CD4-positive, alpha-beta T cell (primary cell): ENCODE data around the gene PRPS2. TPM values are rescaled to one million over a fixed set of nuclear protein-coding genes. Genes with fewer than 3 reads are reported as not detected.

Source experiments
- ATAC-seq: fragments of 200-7000 bp; cut with Tn5 transposase; one replicate; pipeline ENCODE4 v1.10.0; 2022; ENCODE audit warnings: mild to moderate bottlenecking; ENCODE audit not compliant: poor library complexity
- CTCF ChIA-PET: fragments of 350-600 bp; sonication (Branson Sonifier 250); formaldehyde crosslinking; loops from one replicate; lab custom pipeline; 2021; ENCODE audit warnings: antibody characterized with exemption, inconsistent platforms; lab: Charles Lee
- POLR2A ChIA-PET: fragments of 350-600 bp; sonication (Branson Sonifier 250); formaldehyde crosslinking; loops from one replicate; lab custom pipeline; 2021; ENCODE audit warnings: antibody characterized with exemption, inconsistent platforms; lab: Charles Lee
- DNase-seq, 14 experiments: peaks; one replicate each; pipeline ENCODE4 v3.0.0-alpha.2; 2013 to 2020; ENCODE audit warnings: mixed read lengths in 2 of 14
- H3K27ac ChIP-seq, 2 donors: one replicate each; pipeline versions ENCODE4 v1.5.1 to v1.7.0; 2013; ENCODE audit warnings: low read length in 2 of 2, low read depth in 1 of 2, mild to moderate bottlenecking in 1 of 2
- H3K27me3 ChIP-seq, 2 experiments: 1 replicate in 1 of 2; 2 replicates in 1 of 2; pipeline versions ENCODE4 v1.6.1 to v1.7.0; 2013; ENCODE audit warnings: low read length in 2 of 2, control low read depth in 1 of 2, mild to moderate bottlenecking in 1 of 2, moderate library complexity in 1 of 2; ENCODE audit not compliant: insufficient read depth in 2 of 2, control insufficient read depth in 1 of 2
- H3K36me3 ChIP-seq: one replicate; pipeline ENCODE4 v1.6.1; 2013; ENCODE audit warnings: low read length, control low read depth; ENCODE audit not compliant: insufficient read depth
- H3K4me1 ChIP-seq: one replicate; pipeline ENCODE4 v1.6.1; 2013; ENCODE audit warnings: low read length, control low read depth; ENCODE audit not compliant: insufficient read depth
- H3K4me3 ChIP-seq: one replicate; pipeline ENCODE4 v1.5.1; 2013; ENCODE audit warnings: mild to moderate bottlenecking, low read length, moderate library complexity
- H3K9me3 ChIP-seq, 2 experiments: 1 replicate in 1 of 2; 2 replicates in 1 of 2; pipeline versions ENCODE4 v1.6.1 to v1.7.0; 2013; ENCODE audit warnings: low read length in 2 of 2, mild to moderate bottlenecking in 2 of 2, control low read depth in 1 of 2, moderate library complexity in 1 of 2; ENCODE audit not compliant: control insufficient read depth in 1 of 2, insufficient read depth in 1 of 2
- H3K27ac Mint-ChIP-seq: one replicate; pipeline ENCODE4 v1.8.0; 2020; ENCODE audit warnings: mixed read lengths
- H3K27me3 Mint-ChIP-seq: one replicate; pipeline ENCODE4 v1.8.0; 2021; ENCODE audit warnings: mixed read lengths
- H3K36me3 Mint-ChIP-seq: one replicate; pipeline ENCODE4 v1.8.0; 2021; ENCODE audit warnings: low read depth, mixed read lengths
- H3K4me1 Mint-ChIP-seq: one replicate; pipeline ENCODE4 v1.8.0; 2021; ENCODE audit warnings: low read depth, mixed read lengths
- H3K4me3 Mint-ChIP-seq: one replicate; pipeline ENCODE4 v1.8.0; 2020; ENCODE audit warnings: mild to moderate bottlenecking, mixed read lengths
- H3K9me3 Mint-ChIP-seq: one replicate; pipeline ENCODE4 v1.8.0; 2020; ENCODE audit warnings: mixed read lengths
- intact Hi-C, 2 experiments: fragments of 100-400 bp; cut with DNase I in 1 of 2; cut with micrococcal nuclease in 1 of 2; formaldehyde crosslinking; loops; one replicate each; pipeline versions ENCODE4 v1.15.1 to v1.9.0; 2023 to 2025; cut with DNase I, micrococcal nuclease
- total RNA-seq, 174 experiments: library from RNA in 2 of 174; stranded (reverse) in 2 of 174; gene quantifications; one replicate each; pipeline ENCODE4 v1.2.3 and lab custom pipeline; 2021 to 2026
- TF ChIP-seq, protein P1 (sequence below): fragments of 200-600 bp; IDR thresholded peaks from one replicate; pipeline ENCODE4 v1.8.0; 2022; ENCODE audit warnings: antibody characterized with exemption, mild to moderate bottlenecking

PRPS2 gene
- total RNA-seq, 2 experiments from 2014 or later, result 13.2 to 17.7 TPM

DNA sequence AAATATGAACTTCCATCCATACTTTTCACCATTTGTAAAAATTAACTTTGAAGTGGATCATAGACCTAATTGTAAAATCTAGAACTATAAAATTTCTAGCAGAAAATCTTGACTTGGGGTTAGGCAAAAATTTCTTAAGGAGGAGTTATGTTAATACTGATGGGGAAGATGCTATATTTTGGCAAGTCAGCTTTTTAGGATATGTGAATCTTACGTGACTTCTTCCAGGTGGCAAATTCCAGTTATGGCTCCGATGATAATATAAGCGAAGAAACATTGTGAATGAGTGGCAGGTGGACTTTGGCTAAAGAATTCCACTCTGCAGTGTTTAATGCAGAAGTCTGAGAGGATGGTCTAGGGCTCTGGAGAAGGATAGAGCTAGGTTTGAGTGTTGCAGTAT lies 1.5 kb downstream of the PRPS2 start:
- peak overlapping the region; percentile 87 for H3K4me3 Mint-ChIP-seq

GRCh38 chrX:12794654-12795053 lies 3.4 kb downstream of the PRPS2 start:
- H3K4me3 Mint-ChIP-seq, result no peak overlapping the region
- H3K4me3 ChIP-seq, result no peak overlapping the region
- no peaks in the 10 kb centered on the region for H3K9me3 ChIP-seq
- H3K36me3 Mint-ChIP-seq, result peaks cover 26% of the 10 kb centered on the region
- intact Hi-C loops, result loop anchor here in 1 of 2 experiments (5.0 kb wide), 2 partner anchors 858 to 898 kb away; partner anchors contain the start of gene TCEANC
- ChIA-PET CTCF (interaction anchor here (1.4 kb wide), 1 partner anchor 23 kb away, joined by 4 read pairs; no protein-coding TSS in a partner anchor), POLR2A (no interaction called here)
- no peaks in the 10 kb centered on the region for H3K9me3 Mint-ChIP-seq
- H3K27ac ChIP-seq, result no peak overlapping the region
- no peak overlapping the region for H3K27ac Mint-ChIP-seq
- no peaks in the 10 kb centered on the region for H3K27me3 Mint-ChIP-seq
- peaks cover 12% of the 10 kb centered on the region for H3K4me1 ChIP-seq
- no peaks in the 10 kb centered on the region for H3K27me3 ChIP-seq
- H3K36me3 ChIP-seq, result peaks cover 3% of the 10 kb centered on the region
- no peak for DNase-seq
- no peak for ATAC-seq
- H3K4me1 Mint-ChIP-seq, result peaks cover 36% of the 10 kb centered on the region
- TF ChIP-seq, protein P1, sequence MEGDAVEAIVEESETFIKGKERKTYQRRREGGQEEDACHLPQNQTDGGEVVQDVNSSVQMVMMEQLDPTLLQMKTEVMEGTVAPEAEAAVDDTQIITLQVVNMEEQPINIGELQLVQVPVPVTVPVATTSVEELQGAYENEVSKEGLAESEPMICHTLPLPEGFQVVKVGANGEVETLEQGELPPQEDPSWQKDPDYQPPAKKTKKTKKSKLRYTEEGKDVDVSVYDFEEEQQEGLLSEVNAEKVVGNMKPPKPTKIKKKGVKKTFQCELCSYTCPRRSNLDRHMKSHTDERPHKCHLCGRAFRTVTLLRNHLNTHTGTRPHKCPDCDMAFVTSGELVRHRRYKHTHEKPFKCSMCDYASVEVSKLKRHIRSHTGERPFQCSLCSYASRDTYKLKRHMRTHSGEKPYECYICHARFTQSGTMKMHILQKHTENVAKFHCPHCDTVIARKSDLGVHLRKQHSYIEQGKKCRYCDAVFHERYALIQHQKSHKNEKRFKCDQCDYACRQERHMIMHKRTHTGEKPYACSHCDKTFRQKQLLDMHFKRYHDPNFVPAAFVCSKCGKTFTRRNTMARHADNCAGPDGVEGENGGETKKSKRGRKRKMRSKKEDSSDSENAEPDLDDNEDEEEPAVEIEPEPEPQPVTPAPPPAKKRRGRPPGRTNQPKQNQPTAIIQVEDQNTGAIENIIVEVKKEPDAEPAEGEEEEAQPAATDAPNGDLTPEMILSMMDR, result no peak

More for the DNA sequence above, 1.5 kb downstream of the PRPS2 start:
- DNase-seq, result no peak
- TF ChIP-seq, protein P1, result no peak
- CTCF ChIA-PET, result interaction anchor here (1.9 kb wide), 1 partner anchor 21 kb away, joined by 6 read pairs; no protein-coding TSS in a partner anchor
- Histone ChIP-seq H3K27me3 (no peaks in the 10 kb centered on the region), H3K9me3 (no peaks in the 10 kb centered on the region), H3K36me3 (no peaks in the 10 kb centered on the region), H3K4me3 (no peak overlapping the region), H3K27ac (no peak overlapping the region), H3K4me1 (peaks cover 12% of the 10 kb centered on the region)
- no peaks in the 10 kb centered on the region for H3K9me3 Mint-ChIP-seq
- peaks cover 36% of the 10 kb centered on the region for H3K4me1 Mint-ChIP-seq
- H3K27ac Mint-ChIP-seq, result peak overlapping the region; percentile 5
- H3K36me3 Mint-ChIP-seq, result peaks cover 9% of the 10 kb centered on the region
- no peaks in the 10 kb centered on the region for H3K27me3 Mint-ChIP-seq
- no peak for ATAC-seq
- intact Hi-C loops, result loop anchor here in 1 of 2 experiments (5.0 kb wide), 2 partner anchors 860 to 900 kb away; partner anchors contain the start of gene TCEANC
- POLR2A ChIA-PET, result interaction anchor here (1.1 kb wide), 1 partner anchor 12 kb away, joined by 4 read pairs; no protein-coding TSS in a partner anchor

GRCh38 chrX:12798601-12799000 lies 7.4 kb downstream of the PRPS2 start:
- no peaks in the 10 kb centered on the region for H3K9me3 ChIP-seq
- no peak overlapping the region for H3K4me3 Mint-ChIP-seq
- H3K36me3 ChIP-seq, result peaks cover 11% of the 10 kb centered on the region
- H3K27ac ChIP-seq, result no peak overlapping the region
- H3K9me3 Mint-ChIP-seq, result no peaks in the 10 kb centered on the region
- H3K36me3 Mint-ChIP-seq, result peaks cover 54% of the 10 kb centered on the region
- H3K27ac Mint-ChIP-seq, result no peak overlapping the region
- no peaks in the 10 kb centered on the region for H3K4me1 ChIP-seq
- CTCF ChIA-PET, result no interaction called here
- POLR2A ChIA-PET, result no interaction called here
- H3K27me3 Mint-ChIP-seq, result no peaks in the 10 kb centered on the region
- peaks cover 17% of the 10 kb centered on the region for H3K4me1 Mint-ChIP-seq
- TF ChIP-seq, protein P1, result no peak
- intact Hi-C loops, result no loop called here
- ATAC-seq (no peak), DNase-seq (no peak)
- H3K27me3 ChIP-seq, result no peaks in the 10 kb centered on the region
- no peak overlapping the region for H3K4me3 ChIP-seq
